ENCODE measurements around the gene ADO. TPM values are rescaled to one million over a fixed set of nuclear protein-coding genes. Genes with fewer than 3 reads are reported as not detected.

The ADO gene
- total RNA-seq, 1 experiment from 2014 or later = 26.2 TPM

DNA sequence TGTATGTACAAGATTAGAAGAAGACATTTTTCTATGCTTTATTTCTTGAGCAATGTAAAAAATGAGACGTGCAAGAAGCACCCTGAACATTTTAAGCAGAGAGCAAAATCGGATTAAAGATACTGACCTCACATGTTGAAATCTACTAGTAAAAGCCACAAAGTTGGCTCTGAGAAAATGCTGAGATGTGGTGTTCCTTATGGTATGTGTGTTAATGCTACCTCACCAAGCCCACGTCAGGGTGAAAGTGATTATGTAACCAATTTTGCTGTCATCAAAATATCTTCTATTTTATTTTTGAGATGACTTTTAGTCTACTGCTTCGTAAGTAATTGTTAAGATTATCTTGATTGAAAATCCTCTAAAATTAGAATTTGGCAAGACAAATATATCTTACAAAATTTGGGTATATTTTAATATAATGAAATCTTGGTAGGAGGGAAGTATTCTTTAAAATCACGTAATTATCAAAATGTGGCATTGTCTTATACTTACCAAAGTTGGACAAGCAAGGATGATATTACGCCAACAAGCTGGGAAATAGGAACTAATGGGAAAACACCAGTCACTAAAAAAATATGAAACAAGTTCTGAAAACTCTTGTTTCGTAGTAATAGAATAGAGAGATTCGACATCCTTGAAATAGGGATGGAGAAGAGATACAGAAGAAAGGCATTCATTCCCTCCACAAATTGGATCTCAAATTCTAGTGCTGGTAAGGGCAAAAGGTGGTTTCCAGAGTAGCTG, 5.8 kb downstream of the ADO start:
- no peak overlapping the region for H3K4me3 ChIP-seq (replicated peaks in 1 of 2; ENCODE audit: low read depth in 1 of 2, low read length in 2 of 2)
- intact Hi-C loops (cut with micrococcal nuclease) = no loop called here

More for the DNA sequence above, 5.8 kb downstream of the ADO start:
- no peak for ATAC-seq
- no peak for TF ChIP-seq JUND (IDR thresholded peaks at IDR 0.05)
- no peak for TF ChIP-seq EGR1 (IDR thresholded peaks at IDR 0.05; ENCODE audit: low read depth)
- TF ChIP-seq POLR2A (IDR thresholded peaks at IDR 0.05; ENCODE audit: borderline replicate concordance, extremely low read depth, insufficient read depth, insufficient read length) = no peak
- no peak for TF ChIP-seq SIN3A (IDR thresholded peaks at IDR 0.05; ENCODE audit: low read depth)
- no peak for TF ChIP-seq ELF1 (IDR thresholded peaks at IDR 0.05; ENCODE audit: borderline replicate concordance, low read depth)
- TF ChIP-seq CEBPB (IDR thresholded peaks at IDR 0.05; ENCODE audit: low read depth) = no peak
- TF ChIP-seq, protein P1, sequence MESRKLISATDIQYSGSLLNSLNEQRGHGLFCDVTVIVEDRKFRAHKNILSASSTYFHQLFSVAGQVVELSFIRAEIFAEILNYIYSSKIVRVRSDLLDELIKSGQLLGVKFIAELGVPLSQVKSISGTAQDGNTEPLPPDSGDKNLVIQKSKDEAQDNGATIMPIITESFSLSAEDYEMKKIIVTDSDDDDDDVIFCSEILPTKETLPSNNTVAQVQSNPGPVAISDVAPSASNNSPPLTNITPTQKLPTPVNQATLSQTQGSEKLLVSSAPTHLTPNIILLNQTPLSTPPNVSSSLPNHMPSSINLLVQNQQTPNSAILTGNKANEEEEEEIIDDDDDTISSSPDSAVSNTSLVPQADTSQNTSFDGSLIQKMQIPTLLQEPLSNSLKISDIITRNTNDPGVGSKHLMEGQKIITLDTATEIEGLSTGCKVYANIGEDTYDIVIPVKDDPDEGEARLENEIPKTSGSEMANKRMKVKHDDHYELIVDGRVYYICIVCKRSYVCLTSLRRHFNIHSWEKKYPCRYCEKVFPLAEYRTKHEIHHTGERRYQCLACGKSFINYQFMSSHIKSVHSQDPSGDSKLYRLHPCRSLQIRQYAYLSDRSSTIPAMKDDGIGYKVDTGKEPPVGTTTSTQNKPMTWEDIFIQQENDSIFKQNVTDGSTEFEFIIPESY (IDR thresholded peaks at IDR 0.05; ENCODE audit: extremely low read depth, insufficient replicate concordance, low read length) = no peak
- TF ChIP-seq FOSL1 (IDR thresholded peaks at IDR 0.05; ENCODE audit: low read depth) = no peak
- TF ChIP-seq, protein P2, sequence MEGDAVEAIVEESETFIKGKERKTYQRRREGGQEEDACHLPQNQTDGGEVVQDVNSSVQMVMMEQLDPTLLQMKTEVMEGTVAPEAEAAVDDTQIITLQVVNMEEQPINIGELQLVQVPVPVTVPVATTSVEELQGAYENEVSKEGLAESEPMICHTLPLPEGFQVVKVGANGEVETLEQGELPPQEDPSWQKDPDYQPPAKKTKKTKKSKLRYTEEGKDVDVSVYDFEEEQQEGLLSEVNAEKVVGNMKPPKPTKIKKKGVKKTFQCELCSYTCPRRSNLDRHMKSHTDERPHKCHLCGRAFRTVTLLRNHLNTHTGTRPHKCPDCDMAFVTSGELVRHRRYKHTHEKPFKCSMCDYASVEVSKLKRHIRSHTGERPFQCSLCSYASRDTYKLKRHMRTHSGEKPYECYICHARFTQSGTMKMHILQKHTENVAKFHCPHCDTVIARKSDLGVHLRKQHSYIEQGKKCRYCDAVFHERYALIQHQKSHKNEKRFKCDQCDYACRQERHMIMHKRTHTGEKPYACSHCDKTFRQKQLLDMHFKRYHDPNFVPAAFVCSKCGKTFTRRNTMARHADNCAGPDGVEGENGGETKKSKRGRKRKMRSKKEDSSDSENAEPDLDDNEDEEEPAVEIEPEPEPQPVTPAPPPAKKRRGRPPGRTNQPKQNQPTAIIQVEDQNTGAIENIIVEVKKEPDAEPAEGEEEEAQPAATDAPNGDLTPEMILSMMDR (IDR thresholded peaks at IDR 0.05 in 2 of 3, conservative IDR thresholded peaks at IDR 0.05 in 1 of 3; ENCODE audit: borderline replicate concordance in 1 of 3, insufficient read depth in 1 of 3, low read depth in 2 of 3, low read length in 2 of 3) = no peak
- no peak for TF ChIP-seq RAD21 (IDR thresholded peaks at IDR 0.05; ENCODE audit: low read depth)
- TF ChIP-seq POLR2AphosphoS5 (IDR thresholded peaks at IDR 0.05; ENCODE audit: low read depth, low read length) = no peak
- TF ChIP-seq, protein P3, sequence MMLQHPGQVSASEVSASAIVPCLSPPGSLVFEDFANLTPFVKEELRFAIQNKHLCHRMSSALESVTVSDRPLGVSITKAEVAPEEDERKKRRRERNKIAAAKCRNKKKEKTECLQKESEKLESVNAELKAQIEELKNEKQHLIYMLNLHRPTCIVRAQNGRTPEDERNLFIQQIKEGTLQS (IDR thresholded peaks at IDR 0.05) = no peak
- TF ChIP-seq EZH2phosphoT487 (IDR thresholded peaks at IDR 0.05; ENCODE audit: borderline replicate concordance) = no peak
- no peak for TF ChIP-seq SRF (IDR thresholded peaks at IDR 0.05; ENCODE audit: low read depth)
- TF ChIP-seq EZH2 (IDR thresholded peaks at IDR 0.05) = no peak
- TF ChIP-seq, protein P4, sequence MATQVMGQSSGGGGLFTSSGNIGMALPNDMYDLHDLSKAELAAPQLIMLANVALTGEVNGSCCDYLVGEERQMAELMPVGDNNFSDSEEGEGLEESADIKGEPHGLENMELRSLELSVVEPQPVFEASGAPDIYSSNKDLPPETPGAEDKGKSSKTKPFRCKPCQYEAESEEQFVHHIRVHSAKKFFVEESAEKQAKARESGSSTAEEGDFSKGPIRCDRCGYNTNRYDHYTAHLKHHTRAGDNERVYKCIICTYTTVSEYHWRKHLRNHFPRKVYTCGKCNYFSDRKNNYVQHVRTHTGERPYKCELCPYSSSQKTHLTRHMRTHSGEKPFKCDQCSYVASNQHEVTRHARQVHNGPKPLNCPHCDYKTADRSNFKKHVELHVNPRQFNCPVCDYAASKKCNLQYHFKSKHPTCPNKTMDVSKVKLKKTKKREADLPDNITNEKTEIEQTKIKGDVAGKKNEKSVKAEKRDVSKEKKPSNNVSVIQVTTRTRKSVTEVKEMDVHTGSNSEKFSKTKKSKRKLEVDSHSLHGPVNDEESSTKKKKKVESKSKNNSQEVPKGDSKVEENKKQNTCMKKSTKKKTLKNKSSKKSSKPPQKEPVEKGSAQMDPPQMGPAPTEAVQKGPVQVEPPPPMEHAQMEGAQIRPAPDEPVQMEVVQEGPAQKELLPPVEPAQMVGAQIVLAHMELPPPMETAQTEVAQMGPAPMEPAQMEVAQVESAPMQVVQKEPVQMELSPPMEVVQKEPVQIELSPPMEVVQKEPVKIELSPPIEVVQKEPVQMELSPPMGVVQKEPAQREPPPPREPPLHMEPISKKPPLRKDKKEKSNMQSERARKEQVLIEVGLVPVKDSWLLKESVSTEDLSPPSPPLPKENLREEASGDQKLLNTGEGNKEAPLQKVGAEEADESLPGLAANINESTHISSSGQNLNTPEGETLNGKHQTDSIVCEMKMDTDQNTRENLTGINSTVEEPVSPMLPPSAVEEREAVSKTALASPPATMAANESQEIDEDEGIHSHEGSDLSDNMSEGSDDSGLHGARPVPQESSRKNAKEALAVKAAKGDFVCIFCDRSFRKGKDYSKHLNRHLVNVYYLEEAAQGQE (IDR thresholded peaks at IDR 0.05; ENCODE audit: low read depth) = no peak
- TF ChIP-seq TCF7L2 (IDR thresholded peaks at IDR 0.05; ENCODE audit: borderline replicate concordance, extremely low read depth, insufficient read depth, insufficient read length) = no peak
- TF ChIP-seq, protein P5, sequence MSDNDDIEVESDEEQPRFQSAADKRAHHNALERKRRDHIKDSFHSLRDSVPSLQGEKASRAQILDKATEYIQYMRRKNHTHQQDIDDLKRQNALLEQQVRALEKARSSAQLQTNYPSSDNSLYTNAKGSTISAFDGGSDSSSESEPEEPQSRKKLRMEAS (IDR thresholded peaks at IDR 0.05) = no peak
- TF ChIP-seq YY1 (IDR thresholded peaks at IDR 0.05; ENCODE audit: extremely low read depth, insufficient replicate concordance, low read depth, low read length) = no peak
- BruUV-seq (replicated peaks) = no TSS peak
- H3K4me1 ChIP-seq (ENCODE audit: control insufficient read depth in 1 of 2, insufficient read depth in 2 of 2, low read length in 2 of 2) = peaks cover 0 to 9% of the 10 kb centered on the region in 2 experiments; a peak in 2 of 4 replicates
- H3K9me2 ChIP-seq (ENCODE audit: insufficient read depth) = no peaks in the 10 kb centered on the region
- CTCF ChIA-PET = no interaction called here
- POLR2A ChIA-PET = no interaction called here
- no peak for DNase-seq (ENCODE audit: low read depth, low spot score)
- RAD21 ChIA-PET (ENCODE audit: low non-redundant PET in 1 of 2, low total read pairs in 2 of 2, uncharacterized antibody in 2 of 2, unreplicated experiment in 2 of 2) = no interaction called here
- no peak overlapping the region for H3K9ac ChIP-seq (ENCODE audit: low read length)
- H2AFZ ChIP-seq (ENCODE audit: low read depth, low read length, poor library complexity, severe bottlenecking) = no peak overlapping the region
- H3K27me3 ChIP-seq (ENCODE audit: insufficient read depth, low read length) = no peaks in the 10 kb centered on the region
- H3K36me3 ChIP-seq (ENCODE audit: control insufficient read depth in 1 of 2, insufficient read depth in 2 of 2, low read length in 2 of 2) = no peaks in the 10 kb centered on the region; a peak in 1 of 4 replicates
- H3K9me3 ChIP-seq (ENCODE audit: control insufficient read depth in 1 of 2, insufficient read depth in 1 of 2, low read depth in 1 of 2, low read length in 2 of 2) = no peaks in the 10 kb centered on the region
- no peak overlapping the region for H3K4me2 ChIP-seq (ENCODE audit: low read length)
- no peak overlapping the region for H3K27ac ChIP-seq (ENCODE audit: low read depth, low read length)
- H3K79me2 ChIP-seq (ENCODE audit: insufficient read depth, low read length) = peaks cover 35% of the 10 kb centered on the region
- H4K20me1 ChIP-seq (ENCODE audit: insufficient read depth) = peaks cover 11% of the 10 kb centered on the region; the same call in 1 of the 2 replicates
